CD4-positive, alpha-beta T cell treated with Interleukin-6 for 4 hours (primary cell): ENCODE measurements around the gene MYL7.

ENCODE experiments used
- DNase-seq: peaks from one replicate; pipeline ENCODE4 v3.0.0-alpha.2; 2020; ENCODE audit warnings: mixed read lengths

Gene MYL7

GRCh38 chr7:44167920-44168319 lies 26.8 kb upstream of the MYL7 start:
- DNase-seq, result no peak

- no peak for DNase-seq
Measured at GRCh38 chr7:44163591-44163990, 22.5 kb upstream of the MYL7 start.

GRCh38 chr7:44162785-44163395 lies 21.8 kb upstream of the MYL7 start:
- no peak for DNase-seq

DNA sequence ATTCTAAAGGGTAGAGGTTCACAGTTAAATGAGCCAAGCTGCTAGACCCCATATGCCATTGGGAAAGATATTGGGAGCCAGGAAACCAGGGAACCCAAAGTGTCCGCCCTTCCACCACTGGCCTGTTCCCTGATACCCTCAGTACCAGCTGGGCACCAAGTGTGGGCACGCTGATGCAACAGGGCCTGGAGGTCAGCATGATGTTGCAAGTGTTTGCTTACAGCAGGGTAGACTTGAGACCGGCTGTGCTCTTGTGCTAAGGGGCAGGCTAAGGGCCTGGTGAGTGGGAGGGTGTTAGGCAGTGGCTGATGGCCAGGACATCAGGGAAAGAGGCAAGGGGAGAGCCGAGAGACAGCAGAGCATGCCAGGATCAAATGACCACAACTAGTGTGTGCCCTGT lies 21.0 kb upstream of the MYL7 start:
- DNase-seq, result no peak

GRCh38 chr7:44161371-44161770 lies 20.2 kb upstream of the MYL7 start:
- no peak for DNase-seq

DNA sequence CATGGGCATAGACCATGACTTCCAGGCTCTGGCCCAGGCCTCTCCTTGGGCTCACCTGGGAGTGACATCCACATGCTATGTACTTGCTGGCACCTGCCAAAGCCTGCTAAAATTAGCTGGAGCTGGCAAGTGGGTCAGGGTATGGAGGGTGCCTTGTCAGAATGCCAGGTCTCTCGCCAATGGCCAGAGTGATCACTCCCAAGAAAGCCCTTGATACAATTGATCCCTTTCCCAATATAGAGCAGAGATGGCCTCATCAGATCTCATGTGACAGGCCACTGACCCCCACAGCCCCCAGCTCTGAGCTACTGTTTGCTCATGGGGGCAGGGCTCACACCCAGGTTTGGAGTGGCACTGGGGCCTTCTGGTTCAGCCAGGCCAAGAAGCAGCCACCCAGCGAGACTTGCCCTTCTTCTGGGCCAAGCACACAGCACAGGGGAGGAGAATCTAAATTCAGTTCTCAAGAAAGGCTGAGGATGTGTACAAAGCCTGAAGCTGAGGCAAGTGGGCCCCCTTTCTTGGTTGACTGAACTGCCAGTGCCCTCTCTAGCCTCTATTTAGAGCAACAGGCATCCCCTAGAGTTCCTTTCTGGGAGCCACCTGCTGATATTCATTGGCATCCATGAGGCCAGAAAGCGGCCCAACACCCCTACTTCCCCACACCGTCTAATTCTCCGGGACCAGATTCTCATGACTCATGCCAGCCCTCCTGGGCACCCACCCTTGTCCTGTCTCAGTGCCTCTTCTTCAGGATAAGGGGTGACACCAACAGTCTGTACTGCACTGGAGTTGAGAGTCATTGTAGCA lies 18.9 kb upstream of the MYL7 start:
- no peak for DNase-seq

DNA sequence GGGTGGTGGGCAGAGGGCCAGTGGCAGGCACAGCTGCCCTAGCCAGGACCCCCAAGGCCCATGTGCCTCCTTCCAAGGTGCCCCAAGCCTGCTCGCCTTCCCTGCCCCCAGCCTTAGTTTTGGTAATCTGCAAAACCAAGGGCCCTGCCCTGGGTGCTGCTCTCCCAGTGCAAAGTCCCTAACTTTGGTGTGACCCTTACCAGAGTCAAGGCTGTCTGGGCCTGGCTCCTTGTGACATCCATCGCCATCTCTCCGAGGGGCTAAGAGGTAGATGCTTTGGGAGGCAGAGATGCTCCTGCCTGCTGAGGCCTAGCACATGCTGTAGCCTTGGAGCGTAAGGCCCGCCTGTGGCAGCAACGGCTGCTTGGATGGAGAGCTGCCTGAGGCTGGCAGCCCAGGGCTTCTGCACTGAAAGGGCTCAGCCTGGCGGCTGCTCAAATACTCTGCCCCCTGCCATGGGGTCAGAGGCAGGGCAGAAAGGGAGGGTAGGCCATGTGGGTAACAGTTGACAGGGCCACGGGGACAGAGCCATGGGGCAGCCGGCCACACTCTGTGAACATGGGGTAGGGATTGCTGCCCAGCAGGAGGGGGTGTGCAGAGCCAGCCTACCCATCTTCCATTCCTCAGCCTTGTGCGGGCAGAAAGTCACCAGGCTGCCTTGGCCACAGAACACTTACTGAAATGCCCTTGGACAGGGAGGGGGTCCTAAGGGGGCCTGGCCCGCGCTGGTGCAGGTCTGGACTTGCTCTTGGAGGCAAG lies 17.9 kb upstream of the MYL7 start:
- DNase-seq, result no peak

GRCh38 chr7:44158096-44158872 lies 17.2 kb upstream of the MYL7 start:
- no peak for DNase-seq

GRCh38 chr7:44157116-44158080 lies 16.3 kb upstream of the MYL7 start:
- DNase-seq, result no peak

DNA sequence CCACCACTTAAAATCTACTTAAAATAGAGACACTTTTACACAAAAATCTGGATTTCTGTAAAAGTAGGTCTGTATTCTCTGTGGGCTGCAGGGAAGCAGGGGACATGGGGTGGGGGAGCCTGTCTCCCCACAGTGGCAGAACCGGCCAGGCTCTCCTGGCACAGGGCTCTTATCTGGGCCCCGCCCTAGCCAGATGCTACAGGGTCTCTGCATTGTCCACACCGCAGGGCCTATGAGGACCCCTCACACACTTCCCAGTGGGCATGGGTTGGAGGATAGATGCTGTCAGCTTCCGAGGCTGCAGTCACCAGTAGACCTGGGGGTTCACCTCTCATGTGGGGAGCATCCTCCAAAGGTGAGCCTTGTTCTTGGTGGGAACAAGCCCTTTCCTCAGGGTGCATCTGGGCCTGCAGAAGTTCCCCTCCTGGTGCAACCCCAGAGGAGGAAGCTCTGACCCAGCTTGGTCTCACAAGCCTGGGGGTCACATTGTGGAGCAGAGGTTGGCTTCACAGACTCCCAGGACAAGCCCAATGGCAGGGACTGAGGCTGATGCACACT lies 15.4 kb upstream of the MYL7 start:
- no peak for DNase-seq

DNA sequence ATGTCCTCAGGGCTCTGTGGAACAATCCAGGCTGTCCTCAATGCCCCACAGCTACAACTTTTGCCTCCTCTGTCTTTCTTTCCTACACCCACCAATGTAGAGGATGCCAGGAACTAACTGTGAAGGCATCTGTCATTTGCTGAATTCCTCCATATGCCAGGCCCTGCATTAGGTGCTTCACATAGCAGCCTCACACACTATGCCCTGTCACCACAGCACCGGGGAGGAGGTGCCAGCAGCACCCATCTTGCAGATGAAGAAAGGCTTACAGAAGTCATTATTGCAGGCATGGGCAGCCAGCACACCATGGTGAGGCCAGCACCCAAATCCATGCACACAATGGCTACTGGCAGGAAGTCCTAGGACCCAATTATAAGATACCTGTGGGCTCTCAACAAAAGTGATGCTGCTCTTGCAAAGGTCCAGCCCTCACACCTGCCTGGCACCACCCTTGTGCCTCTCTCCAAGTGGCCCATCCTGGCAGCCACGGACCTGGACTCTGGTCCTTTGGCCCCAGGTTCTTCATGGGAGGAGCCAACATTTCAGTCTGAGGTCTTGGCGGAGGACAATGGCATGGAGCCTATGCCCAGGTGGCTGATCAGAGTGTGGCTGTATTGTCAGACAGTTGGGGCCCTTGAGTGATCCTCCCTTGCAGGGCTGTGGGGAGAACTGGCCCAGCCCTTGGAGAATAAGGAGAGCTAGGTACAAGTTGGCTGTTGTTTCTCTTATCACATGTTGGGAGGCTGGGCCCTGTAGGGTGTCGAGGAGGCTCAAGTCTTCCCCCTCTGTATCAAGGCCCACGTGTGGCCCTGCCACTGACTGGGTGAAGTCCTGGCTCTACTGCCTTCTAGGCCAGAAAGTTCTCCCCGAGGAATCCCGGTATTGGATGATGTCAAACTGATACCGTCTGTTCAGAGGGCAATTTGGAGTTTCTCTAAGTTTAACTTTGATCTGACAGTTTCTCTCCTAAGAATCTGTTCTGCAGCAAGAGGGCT lies 14.4 kb upstream of the MYL7 start:
- no peak for DNase-seq

DNA sequence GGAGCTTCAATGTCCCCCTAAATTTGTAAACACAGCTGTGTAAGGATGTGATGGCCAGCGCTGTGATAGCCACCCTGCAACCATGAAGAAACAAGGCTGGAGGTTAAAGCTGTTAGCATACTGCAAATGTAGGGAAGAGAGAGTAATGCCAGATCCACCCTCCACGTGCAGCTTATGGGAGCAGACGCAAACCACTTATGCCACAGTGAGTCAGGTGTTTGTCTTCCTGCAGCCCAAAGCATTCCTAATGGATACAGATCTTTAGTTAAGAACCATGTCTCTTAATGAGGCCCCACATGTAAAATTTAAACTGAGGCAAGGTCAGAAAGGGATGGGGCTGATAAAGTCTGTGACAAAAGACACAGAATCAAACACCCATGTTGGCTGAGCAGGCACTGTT lies 13.6 kb upstream of the MYL7 start:
- DNase-seq, result no peak

DNA sequence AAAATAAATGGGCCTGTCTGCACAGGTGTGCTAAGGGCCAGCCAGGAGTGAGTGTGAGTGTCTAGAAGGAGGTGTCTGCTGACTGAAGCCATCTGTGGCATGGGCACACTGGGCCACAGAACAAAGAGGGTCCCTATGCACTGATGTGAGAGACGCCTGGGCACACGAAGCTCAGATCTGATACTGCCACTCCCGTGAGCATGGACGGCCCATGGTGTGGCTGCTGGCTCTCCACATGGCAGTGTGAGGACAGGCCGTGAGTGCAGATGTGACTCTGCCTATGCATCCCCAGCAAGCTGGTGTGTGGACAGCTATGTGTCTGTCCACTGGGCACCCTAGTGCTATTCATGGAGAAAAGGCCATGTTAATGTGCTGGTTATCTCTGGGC lies 12.8 kb upstream of the MYL7 start:
- DNase-seq, result no peak

DNA sequence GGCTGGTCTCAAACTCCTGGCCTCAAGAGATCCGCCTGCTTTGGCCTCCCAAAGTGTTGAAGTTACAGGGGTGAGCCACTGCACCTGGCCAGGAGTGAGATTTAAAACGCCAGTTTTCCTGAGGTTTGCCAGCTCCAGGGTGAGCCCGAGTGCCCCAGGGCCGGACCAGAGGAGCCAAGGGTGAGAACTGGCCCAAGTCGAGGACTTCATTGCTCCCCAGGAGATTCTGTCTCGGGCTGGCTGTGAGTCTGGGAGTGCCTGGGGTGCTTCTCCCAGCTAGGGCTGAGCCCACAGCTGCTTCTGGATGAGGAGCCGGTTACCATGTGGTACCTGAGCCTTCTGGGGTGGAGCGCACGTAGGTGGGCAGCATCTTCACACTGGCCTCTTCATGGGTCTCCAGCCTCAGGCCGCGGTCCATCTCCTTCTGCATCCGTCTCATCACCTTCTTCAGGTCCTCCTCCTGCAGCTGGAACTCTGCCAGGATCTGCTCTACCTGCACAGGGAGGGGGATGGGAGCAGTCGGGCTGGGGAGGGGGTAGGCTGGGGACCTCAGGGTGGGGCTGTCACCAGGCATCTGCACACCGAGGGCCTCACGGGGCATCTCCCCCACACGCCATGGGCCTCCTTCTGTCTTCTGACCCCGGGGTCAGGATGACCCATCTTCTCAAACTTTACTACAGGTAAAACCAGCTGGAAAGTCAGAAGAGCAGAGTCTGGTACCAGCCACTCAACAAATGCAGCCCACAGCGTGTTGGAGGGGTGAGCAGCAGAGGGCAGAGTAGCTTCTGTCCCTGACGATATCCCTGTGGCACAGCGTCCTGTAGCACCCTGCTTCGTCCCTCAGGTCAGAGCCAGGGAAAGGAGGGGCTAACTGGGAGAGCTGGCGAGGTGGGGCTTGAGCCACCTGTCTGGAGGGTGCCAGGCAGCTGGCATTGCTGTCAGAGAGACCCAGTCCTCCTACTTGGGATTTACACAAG lies 12.1 kb upstream of the MYL7 start:
- no peak for DNase-seq

- DNase-seq, result no peak
Measured at GRCh38 chr7:44151956-44152355, 10.8 kb upstream of the MYL7 start.

DNA sequence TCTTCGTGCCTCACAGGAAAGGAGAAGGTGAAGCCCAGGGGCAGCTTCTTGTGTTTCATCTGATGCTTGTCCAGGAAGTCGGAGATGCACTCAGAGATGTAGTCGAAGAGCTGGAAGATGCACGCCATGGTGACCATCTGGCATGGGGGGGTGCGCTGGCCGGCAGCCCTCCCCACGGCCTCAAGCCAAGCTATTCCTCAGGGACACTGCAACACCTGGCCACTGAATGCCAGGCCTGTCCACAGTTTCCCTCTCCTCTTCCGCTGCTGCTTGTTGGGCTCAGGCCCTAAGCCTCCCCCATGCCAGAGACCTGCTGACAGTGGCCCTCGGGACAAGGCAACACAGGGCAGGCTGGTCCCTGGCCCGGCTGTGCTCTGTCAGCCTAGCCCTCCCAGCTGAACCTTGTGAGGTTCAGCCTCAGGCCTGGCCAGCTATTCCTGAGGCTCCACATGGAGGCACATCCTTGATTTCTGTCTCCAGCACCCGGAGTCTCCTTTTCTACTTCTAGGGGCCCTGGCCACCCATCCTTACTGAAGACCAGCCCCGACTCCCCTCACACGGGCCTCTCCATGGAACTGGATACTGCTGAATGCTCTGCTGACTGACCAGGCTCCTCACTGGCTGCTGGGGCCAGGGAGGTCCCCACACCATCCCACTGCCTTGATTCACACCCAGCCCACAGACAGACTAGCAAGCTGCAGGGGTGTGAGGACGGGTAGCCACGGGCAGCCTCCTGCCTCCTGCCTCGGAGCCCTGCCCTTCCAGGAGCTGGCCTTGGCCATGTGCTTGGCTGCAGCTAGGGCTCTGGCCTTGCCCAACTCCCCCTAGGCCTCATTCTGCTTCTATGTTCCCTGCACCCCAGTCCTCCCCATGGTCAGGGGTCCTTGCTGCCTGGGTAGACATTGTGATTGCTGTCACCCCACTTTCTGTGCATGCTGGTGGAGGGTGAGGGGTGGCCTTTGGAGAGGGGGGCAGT lies 10.1 kb upstream of the MYL7 start:
- DNase-seq, result no peak

- no peak for DNase-seq
Measured at GRCh38 chr7:44150466-44150832, 9.3 kb upstream of the MYL7 start.
